Parathyroid adenoma (tissue), 2 donors: ENCODE measurements around the gene MATN4.

ENCODE experiments used
- H2AFZ ChIP-seq: fragments of 300-600 bp; sonication (generic); one replicate; pipeline ENCODE4 v1.7.0; 2017; ENCODE audit warnings: antibody characterized with exemption, mild to moderate bottlenecking
- H3K27ac ChIP-seq: fragments of 300-600 bp; sonication (generic); one replicate; pipeline ENCODE4 v1.7.0; 2017
- H3K27me3 ChIP-seq: fragments of 300-600 bp; sonication (generic); one replicate; pipeline ENCODE4 v1.7.0; 2017; ENCODE audit warnings: low read length; ENCODE audit not compliant: control insufficient read depth, insufficient read depth
- H3K36me3 ChIP-seq: fragments of 300-600 bp; sonication (generic); one replicate; pipeline ENCODE4 v1.7.0; 2017; ENCODE audit warnings: low read length; ENCODE audit not compliant: control insufficient read depth, insufficient read depth
- H3K4me1 ChIP-seq: fragments of 300-600 bp; sonication (generic); one replicate; pipeline ENCODE4 v1.7.0; 2017; ENCODE audit warnings: control low read depth
- H3K4me2 ChIP-seq: fragments of 300-600 bp; sonication (generic); one replicate; pipeline ENCODE4 v1.7.0; 2017; ENCODE audit warnings: low read length
- H3K4me3 ChIP-seq: fragments of 300-600 bp; sonication (generic); one replicate; pipeline ENCODE4 v1.7.0; 2017; ENCODE audit warnings: low read depth, low read length
- H3K79me2 ChIP-seq: fragments of 300-600 bp; sonication (generic); one replicate; pipeline ENCODE4 v1.7.0; 2017; ENCODE audit warnings: control low read depth
- H3K9ac ChIP-seq: fragments of 300-600 bp; sonication (generic); one replicate; pipeline ENCODE4 v1.7.0; 2017; ENCODE audit warnings: mild to moderate bottlenecking
- H3K9me3 ChIP-seq: fragments of 300-600 bp; sonication (generic); one replicate; pipeline ENCODE4 v1.7.0; 2017; ENCODE audit warnings: low read length; ENCODE audit not compliant: control insufficient read depth
- TF ChIP-seq, protein P1 (sequence below): fragments of 300-600 bp; sonication (generic); IDR thresholded peaks from one replicate; pipeline ENCODE4 v1.7.0; 2017; ENCODE audit warnings: antibody characterized with exemption, mild to moderate bottlenecking
- donor health status: primary hyperparathyroidism.

The MATN4 gene

DNA sequence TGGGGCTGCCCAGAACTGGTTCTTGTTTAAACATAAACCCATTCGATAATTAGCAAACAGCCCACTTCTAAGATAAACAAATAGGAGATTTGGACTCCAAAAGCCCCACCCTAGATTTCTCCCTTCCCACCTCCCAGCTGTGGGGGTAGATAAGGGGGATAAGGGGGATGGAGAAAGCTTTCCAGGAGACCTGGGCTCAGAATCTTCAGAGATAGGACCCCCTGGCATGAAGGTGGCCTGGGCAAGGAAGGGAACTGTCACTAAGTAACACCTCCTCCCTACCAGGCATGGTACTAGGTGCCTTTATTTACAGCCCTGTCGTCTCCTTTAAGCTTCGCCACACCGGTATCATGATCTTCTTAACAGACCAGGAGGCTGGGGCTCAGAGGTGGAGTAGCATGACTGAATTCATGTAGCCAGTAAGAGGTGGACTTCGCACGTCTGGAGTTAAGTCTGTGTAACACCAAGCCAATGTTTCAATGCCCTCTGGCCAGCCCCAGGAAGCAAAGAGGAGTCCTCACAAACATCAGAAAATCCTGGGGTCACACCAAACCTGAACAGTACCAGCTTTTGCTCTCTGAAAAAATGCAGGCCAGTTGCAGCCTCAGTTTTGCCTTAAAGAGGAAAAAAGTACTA is 35.6 kb upstream of the MATN4 start:
- Histone ChIP-seq H3K27me3 (no peaks in the 10 kb centered on the region), H3K9ac (no peak overlapping the region), H3K4me2 (peak overlapping the region; percentile 29), H3K4me3 (no peak overlapping the region), H3K36me3 (no peaks in the 10 kb centered on the region), H2AFZ (no peak overlapping the region), H3K79me2 (peaks cover 4% of the 10 kb centered on the region), H3K4me1 (peaks cover 57% of the 10 kb centered on the region), H3K27ac (peak overlapping the region; percentile 95), H3K9me3 (no peaks in the 10 kb centered on the region)
- TF ChIP-seq, protein P1, sequence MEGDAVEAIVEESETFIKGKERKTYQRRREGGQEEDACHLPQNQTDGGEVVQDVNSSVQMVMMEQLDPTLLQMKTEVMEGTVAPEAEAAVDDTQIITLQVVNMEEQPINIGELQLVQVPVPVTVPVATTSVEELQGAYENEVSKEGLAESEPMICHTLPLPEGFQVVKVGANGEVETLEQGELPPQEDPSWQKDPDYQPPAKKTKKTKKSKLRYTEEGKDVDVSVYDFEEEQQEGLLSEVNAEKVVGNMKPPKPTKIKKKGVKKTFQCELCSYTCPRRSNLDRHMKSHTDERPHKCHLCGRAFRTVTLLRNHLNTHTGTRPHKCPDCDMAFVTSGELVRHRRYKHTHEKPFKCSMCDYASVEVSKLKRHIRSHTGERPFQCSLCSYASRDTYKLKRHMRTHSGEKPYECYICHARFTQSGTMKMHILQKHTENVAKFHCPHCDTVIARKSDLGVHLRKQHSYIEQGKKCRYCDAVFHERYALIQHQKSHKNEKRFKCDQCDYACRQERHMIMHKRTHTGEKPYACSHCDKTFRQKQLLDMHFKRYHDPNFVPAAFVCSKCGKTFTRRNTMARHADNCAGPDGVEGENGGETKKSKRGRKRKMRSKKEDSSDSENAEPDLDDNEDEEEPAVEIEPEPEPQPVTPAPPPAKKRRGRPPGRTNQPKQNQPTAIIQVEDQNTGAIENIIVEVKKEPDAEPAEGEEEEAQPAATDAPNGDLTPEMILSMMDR: no peak

DNA sequence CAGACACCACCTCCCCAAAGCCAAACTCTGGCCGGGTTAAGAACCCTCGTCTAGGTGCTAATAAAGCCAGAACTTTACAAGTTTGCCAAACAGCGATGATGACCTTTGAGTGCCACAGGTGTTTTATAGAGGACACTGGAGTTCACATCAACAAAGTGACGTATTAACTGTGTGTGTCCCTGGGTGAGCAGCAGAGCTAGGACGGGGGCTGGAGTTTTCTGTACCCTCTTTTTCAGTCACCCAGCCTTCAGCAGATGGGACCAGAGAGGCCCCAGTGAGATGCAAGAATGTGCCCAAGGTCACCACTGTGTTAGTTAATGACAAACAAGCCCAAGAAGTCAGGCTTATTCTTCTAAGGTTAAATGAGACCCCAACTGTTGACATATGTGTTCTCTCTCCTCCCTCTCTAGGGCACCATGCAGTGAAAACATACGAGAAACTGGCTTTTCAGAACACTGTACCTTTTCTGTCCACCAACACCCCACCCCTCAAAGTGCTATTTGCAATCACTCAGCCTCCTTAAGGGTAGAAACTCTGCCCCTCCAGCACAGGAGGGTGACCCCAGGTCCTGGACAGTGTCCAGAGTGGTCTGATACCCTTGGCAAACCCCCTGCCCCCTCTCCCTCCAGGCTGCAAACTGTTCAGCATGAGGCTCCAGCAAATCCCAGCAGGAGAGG is 34.9 kb upstream of the MATN4 start:
- TF ChIP-seq, protein P1: no peak
- H3K27me3 ChIP-seq: no peaks in the 10 kb centered on the region
- H3K4me3 ChIP-seq: peak overlapping the region; percentile 28
- H3K4me1 ChIP-seq: peaks cover 61% of the 10 kb centered on the region
- H3K79me2 ChIP-seq: peaks cover 4% of the 10 kb centered on the region
- peak overlapping the region; percentile 45 for H3K4me2 ChIP-seq
- H2AFZ ChIP-seq: peak overlapping the region; percentile 87
- H3K9ac ChIP-seq: no peak overlapping the region
- H3K9me3 ChIP-seq: no peaks in the 10 kb centered on the region
- peak overlapping the region; percentile 95 for H3K27ac ChIP-seq
- H3K36me3 ChIP-seq: no peaks in the 10 kb centered on the region

DNA sequence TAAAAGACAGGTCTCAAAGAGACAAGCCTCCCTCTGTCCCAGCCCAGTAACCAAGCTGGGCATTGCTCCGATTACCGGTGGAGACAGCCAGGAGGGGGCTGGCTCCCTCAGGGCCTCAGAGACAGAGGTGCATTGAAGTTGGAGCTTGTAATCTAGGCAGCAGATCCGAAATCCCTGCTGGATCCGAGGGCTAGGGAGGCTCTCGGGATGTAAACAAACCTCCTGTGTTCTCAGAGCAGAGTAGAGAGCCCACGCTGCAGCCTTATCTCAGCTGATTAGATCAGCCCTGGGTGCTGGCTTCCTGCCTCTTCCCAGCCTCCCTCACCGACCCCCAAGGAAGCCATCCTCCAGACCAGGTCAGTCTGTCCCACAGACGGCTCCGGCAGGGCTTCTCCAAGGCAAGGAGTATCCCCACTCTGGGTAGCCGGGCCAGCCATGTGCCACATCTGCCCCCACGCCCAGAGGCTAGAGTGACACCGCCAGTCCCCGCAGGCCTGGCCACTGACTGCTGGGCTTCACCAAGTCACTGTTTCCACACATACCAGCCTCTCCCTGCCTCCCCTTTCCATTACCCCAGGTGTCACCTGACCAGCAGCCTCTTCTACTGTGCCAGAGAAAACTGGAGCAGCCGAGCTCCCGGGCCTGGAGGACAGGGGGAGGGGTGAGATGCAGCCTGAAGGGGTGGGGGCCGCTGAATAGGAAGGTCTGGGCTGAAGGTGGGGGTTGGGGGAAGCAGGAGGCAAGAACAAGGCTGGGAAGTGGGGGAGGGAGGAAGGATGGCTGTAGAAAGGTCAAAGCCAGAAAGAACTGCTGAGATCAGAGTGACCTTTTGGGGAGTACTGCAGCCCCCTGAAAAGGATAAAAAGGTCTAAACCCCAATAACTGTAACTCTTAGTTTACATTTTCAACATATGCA is 34.1 kb upstream of the MATN4 start:
- Histone ChIP-seq H2AFZ (peak overlapping the region; percentile 87), H3K36me3 (no peaks in the 10 kb centered on the region), H3K4me3 (peak overlapping the region; percentile 28), H3K27me3 (no peaks in the 10 kb centered on the region), H3K9me3 (no peaks in the 10 kb centered on the region), H3K9ac (no peak overlapping the region), H3K4me1 (peaks cover 66% of the 10 kb centered on the region), H3K4me2 (peak overlapping the region; percentile 45), H3K79me2 (peaks cover 4% of the 10 kb centered on the region), H3K27ac (peak overlapping the region; percentile 95)
- TF ChIP-seq, protein P1: no peak

DNA sequence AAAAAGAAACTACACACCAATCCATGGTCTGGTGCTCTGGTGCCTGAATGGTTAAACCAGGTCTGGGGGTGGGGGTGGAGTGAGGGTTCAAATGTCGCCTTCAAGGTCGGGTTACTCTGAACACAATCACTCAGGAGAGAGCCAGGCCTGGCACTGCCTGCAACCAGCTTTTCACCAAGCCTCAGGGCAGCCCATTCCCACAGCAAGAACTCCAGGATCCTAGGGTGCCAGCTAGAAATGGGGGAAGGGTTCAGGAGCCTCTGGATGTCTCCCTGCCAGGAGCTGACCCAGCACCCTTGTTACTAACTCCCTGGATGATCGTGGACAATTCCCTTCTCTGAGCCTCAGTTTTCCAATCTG is 33.5 kb upstream of the MATN4 start:
- Histone ChIP-seq H3K9me3 (no peaks in the 10 kb centered on the region), H3K9ac (no peak overlapping the region), H3K79me2 (peaks cover 4% of the 10 kb centered on the region), H3K4me3 (peak overlapping the region; percentile 28), H2AFZ (peak overlapping the region; percentile 87), H3K4me1 (peaks cover 71% of the 10 kb centered on the region), H3K4me2 (peak overlapping the region; percentile 45), H3K27ac (peak overlapping the region; percentile 95), H3K36me3 (no peaks in the 10 kb centered on the region), H3K27me3 (no peaks in the 10 kb centered on the region)
- TF ChIP-seq, protein P1: no peak
